Stimulated activated CD4-positive, alpha-beta T cell treated with anti-CD3 and anti-CD28 coated beads, Interleukin-12 subunit alpha, Interleukin-12 subunit beta, amount 100 ng/mL, for 4 hours (primary cell): ENCODE data around the gene SPRR1B.
"Not testable (repeated sequence)": the region's sequence is repeated elsewhere in the genome, so short reads cannot be mapped to it uniquely, and the experiment has no call there.

ENCODE experiments used
- DNase-seq: peaks from one replicate; pipeline ENCODE4 v3.0.0-alpha.2; 2020

SPRR1B gene

GRCh38 chr1:153040950-153041631, 10.1 kb downstream of the SPRR1B start, which contains the start of gene SPRR2D:
SPRR2D (minus strand) TSS chr1:153041120; CDS start chr1:153040346, 774 bp downstream.
- no peak for DNase-seq

- DNase-seq: no peak
Observed at GRCh38 chr1:153049211-153049610, 18.2 kb downstream of the SPRR1B start.

DNA sequence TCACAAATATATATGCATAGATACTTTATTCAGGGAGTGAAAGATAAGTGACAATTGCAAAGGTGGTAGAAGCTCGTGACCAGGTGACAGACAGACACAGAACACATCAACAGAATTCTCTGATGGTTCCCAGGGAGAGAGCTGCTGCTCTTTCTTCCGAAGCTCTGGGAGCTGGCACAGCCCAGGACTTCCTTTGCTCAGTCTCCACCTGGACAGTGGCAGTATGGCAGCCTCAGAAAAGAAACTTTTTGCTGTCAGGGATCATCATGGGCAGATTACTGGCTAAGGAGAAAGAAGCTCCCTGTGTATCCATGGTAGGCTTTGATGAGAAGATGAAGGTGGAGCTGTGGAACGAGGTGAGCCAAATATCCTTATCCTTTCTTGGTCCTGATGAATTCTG, 25.1 kb downstream of the SPRR1B start:
- DNase-seq: not testable (repeated sequence)

DNA sequence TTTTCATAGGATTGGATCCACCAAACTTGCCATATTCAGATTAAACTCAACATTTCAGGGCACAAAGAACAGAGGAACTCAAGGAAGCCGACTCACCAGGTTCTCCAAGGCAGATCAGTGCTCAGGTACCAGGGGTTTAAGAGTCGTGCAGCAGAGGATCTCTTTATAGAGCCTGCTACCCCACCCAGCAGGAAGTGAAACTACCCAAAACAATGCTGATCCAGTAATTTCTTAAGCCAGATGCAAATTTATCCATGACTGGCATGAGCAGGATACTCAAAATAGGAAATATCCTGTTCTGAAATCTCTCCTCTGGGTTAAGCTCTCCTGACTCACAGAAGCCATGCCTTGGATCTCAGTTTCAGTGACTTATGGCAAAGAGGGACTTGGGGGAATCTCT, 26.4 kb downstream of the SPRR1B start, which contains the start of gene SPRR2A:
TSS of gene SPRR2A (minus strand) at position 138 of the 400 bp plus-strand sequence. CDS start 777 bp downstream, outside the sequence.
- DNase-seq: no peak

DNA sequence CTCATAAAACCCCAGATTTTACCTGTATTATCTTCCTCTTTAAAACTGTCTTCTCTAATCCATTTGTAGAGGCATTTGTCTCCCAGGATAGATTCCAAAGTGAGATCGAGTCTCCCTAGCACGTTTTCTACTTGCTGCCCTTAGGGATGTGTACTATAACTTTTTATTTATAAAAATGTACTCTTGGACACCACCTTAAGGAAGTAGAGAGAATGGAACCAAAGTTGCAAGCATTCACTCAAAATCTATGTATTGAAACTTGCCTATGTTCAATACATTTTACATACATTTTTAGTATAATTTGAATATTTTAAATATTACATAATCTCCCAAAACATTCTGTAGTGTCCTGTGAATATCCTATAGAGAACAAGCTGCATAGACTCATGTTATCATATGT, 27.2 kb downstream of the SPRR1B start:
- DNase-seq: no peak

DNA sequence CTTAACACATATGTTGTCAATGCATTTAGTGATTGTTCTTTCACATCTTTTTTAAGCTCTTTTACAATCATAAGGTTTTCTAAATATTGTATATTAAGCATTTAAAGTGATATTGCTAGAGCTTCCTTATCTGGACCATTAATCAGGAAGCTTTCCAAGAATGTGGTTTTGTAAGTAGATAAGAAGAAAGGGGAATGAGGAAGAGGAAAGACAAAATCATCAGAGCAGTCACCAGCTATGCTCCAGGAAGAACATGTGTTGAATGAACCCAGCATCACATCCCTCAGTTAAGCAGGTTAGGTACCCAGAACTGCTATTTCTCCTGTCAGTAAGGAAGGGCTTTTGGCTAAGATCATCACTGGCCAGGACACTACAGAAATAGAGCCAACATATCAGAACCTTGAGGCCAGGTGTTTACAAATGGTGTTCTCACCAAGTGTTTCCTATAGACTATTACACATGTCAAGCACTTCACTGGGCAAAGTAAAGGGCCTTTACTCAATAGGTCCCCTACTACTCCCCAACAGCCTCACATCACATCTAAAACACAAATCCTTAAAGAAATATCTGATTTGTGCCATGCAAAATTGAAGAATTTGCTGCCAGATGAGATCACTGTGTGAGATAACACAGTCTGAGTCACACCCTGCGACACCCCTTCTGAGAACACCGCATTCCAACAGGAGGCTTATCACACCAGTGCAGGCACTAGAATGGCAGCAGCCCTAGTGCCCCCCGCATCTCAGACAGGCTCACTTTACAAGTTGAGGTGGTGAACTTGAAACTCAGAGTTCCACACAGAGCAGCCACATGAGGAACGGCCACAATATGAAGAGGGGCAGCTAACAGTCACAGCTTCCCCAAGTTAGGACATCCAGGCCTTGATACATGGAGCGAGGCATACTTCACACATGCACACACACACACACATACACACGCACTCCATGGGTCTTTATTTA, 28.1 kb downstream of the SPRR1B start:
- DNase-seq: no peak

GRCh38 chr1:153070243-153070642, 39.2 kb downstream of the SPRR1B start:
- DNase-seq: no peak

DNA sequence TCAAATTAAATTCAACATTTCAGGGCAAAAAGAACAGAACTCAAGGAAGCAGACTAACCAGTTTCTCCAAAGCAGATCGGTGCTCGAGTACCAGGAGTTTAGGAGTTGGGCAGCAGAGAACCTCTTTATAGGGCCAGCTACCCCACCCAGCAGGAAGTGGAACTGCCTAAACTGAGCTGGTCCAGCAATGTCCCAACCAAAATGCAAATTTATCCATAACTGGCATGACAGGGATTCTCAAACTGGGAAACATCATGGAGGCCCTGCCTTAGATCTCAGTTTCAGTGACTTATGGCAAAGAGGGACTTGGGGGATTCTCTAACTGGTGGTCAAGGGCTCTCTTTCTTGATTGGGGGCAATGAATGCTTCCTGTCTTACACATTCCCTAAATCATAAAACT, 40.5 kb downstream of the SPRR1B start, which contains the start of gene SPRR2B:
TSS of gene SPRR2B (minus strand) at position 101 of the 400 bp plus-strand sequence. CDS start 772 bp downstream, outside the sequence.
- no peak for DNase-seq

DNA sequence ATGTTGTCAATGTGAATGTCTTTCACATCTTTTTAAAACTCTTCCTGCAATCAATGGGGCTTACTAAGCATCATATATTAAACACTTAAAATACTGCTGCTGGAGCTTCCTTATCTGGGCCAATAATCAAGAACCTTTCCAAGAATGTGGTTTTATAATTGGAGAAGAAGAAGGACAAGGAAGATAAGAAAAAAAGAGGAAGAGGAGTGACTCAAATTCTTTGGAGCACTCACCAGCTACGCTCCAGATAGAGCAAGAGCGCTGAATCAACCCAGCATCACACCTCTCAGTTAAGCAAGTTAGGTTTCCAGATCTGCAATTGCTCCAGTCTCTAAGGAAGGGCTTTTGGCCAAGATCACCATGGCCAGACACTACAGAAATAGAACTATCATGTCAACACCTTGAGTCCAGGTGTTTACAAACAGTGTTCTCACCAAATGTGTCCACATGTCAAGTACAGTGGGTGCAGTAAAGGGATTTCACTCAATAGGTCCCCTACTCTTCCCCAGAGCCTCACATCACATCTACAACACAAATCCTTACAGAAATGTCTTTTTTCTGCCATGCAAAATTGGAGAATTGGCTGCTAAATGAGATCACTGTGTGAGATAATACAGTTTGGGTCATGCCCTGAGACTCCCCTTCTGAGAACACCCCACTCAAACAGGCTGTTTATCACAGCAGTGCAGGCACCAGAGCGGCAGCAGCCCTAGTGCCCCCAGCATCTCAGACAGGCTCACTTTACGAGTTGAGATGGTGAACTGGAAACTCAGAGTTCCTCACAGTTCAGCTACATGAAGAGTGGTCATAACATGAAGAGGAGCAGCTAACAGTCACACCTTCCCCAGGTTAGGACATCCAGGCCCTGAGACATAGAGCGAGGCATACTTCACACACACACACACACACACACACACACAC, 42.1 kb downstream of the SPRR1B start:
- no peak for DNase-seq

GRCh38 chr1:153081736-153082135, 50.7 kb downstream of the SPRR1B start:
- DNase-seq: no peak
